ENCODE data around the gene ACADSB.

Gene ACADSB

GRCh38 chr10:123043409-123043925 is 34.7 kb downstream of the ACADSB start:
- peak; percentile 60 for DNase-seq

GRCh38 chr10:123044391-123044790 is 35.6 kb downstream of the ACADSB start:
- DNase-seq, result no peak

GRCh38 chr10:123045961-123046731 is 37.3 kb downstream of the ACADSB start:
- DNase-seq, result no peak

- DNase-seq, result no peak
Measured at GRCh38 chr10:123057968-123058367, 49.2 kb downstream of the ACADSB start.

- DNase-seq, result no peak
Measured at GRCh38 chr10:123061865-123062264, 53.1 kb downstream of the ACADSB start.

- no peak for DNase-seq
Measured at GRCh38 chr10:123062726-123063125, 53.9 kb downstream of the ACADSB start.

GRCh38 chr10:123068087-123068853 is 59.5 kb downstream of the ACADSB start:
- no peak for DNase-seq

- no peak for DNase-seq
Measured at GRCh38 chr10:123069246-123069986, 60.6 kb downstream of the ACADSB start.

GRCh38 chr10:123073187-123073586 is 64.4 kb downstream of the ACADSB start:
- DNase-seq, result no peak

- DNase-seq, result no peak
Measured at GRCh38 chr10:123074215-123074614, 65.4 kb downstream of the ACADSB start.

GRCh38 chr10:123081896-123082295 is 73.1 kb downstream of the ACADSB start:
- no peak for DNase-seq

GRCh38 chr10:123083811-123084210 is 75.0 kb downstream of the ACADSB start:
- no peak for DNase-seq

- no peak for DNase-seq
Measured at GRCh38 chr10:123086281-123086680, 77.5 kb downstream of the ACADSB start.

GRCh38 chr10:123087348-123087747 is 78.5 kb downstream of the ACADSB start:
- DNase-seq, result no peak

- DNase-seq, result no peak
Measured at GRCh38 chr10:123087786-123088185, 79.0 kb downstream of the ACADSB start.

GRCh38 chr10:123092635-123093414 is 84.0 kb downstream of the ACADSB start:
- no peak for DNase-seq

GRCh38 chr10:123093489-123093888 is 84.7 kb downstream of the ACADSB start:
- no peak for DNase-seq

GRCh38 chr10:123096452-123096851 is 87.6 kb downstream of the ACADSB start:
- DNase-seq, result no peak

- no peak for DNase-seq
Measured at GRCh38 chr10:123097039-123097438, 88.2 kb downstream of the ACADSB start.

- DNase-seq, result no peak
Measured at GRCh38 chr10:123100030-123100762, 91.4 kb downstream of the ACADSB start.

- no peak for DNase-seq
Measured at GRCh38 chr10:123101872-123102271, 93.1 kb downstream of the ACADSB start.

GRCh38 chr10:123102673-123103072 is 93.9 kb downstream of the ACADSB start:
- DNase-seq, result no peak

Data from activated CD8-positive, alpha-beta memory T cell treated with anti-CD3 and anti-CD28 coated beads for 24 hours (primary cell).